Measurements from ENCODE around the gene USP27X. TPM values are rescaled to one million over a fixed set of nuclear protein-coding genes. Genes with fewer than 3 reads are reported as not detected.

Gene USP27X
- total RNA-seq, 1 donor from 2014 or later: 2.4 TPM

DNA sequence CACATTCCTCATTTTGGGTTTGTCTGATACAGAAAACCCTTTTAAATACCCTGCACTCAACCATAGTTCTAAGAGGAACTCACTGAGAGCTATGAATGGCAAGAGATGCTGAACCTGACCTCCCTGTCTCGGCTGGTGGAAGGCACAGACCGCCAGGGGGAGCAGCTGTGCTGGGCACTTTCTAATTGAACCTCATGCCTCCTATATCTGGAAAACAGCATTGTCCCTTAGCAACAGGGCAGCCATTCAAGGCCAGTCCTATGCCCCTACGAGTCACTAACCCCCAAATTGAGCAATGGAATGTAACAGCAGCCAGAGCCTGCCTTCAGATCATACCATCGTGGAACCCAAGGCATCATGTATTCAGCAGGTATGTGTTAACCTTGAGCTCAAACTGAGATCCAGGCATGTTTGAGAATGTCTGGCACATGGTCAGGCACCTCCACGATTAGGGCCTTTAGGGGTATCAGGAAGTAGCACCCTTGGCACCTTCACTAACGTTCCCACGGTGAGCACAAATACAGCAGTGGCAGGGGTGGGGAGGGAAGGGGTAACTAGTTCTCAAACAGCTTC lies 5.1 kb downstream of the USP27X start:
- peak; percentile 42 for DNase-seq (ENCODE audit: low spot score)

DNA sequence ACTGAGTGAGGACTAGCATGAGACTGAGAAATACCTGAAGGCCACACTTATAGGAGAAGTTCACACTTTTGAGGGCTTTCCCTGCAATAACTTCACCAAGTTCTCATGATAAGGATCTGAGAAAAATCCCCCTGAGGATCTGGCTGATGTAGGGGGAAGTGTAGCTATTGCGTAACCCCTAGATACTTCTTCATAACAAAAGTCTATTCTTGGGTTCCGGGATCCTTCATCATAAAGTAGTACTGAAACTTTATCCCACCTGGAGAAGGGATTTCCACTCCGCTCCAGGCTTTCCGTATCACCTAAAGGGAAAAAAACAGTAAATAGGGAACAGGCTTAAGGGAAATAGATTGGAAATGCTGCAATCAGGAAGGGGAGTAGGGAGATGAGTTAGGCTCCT lies 13.3 kb downstream of the USP27X start:
- DNase-seq (ENCODE audit: low spot score): no peak

GRCh38 chrX:49896951-49897350 lies 17.7 kb downstream of the USP27X start:
- no peak for DNase-seq (ENCODE audit: low spot score)

DNA sequence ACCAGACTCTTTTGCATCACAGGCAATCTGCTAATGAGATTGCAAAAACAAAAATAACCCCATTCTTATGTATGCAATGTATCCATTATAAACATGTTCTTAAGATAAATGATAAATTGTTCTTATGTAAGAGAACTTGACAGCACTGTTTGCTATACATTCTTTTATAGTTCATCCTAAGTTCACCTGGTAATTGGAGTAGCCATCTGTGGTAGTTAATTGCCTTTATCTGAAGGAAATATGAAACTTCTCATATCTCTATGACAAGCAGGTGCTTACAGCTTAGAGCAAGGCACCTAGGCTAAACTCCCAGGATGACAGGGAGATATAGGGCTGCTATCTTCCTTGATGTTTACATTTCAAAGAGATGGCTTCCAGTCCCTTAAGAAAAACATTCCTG lies 21.8 kb downstream of the USP27X start:
- DNase-seq (ENCODE audit: low spot score): peak; percentile 22

- no peak for DNase-seq (ENCODE audit: low spot score)
Observed at GRCh38 chrX:49910344-49910743, 31.1 kb downstream of the USP27X start.

- DNase-seq (ENCODE audit: low spot score): no peak
Observed at GRCh38 chrX:49912086-49912485, 32.8 kb downstream of the USP27X start.

- no peak for DNase-seq (ENCODE audit: low spot score)
Observed at GRCh38 chrX:49912861-49913260, 33.6 kb downstream of the USP27X start.

- DNase-seq (ENCODE audit: low spot score): peak; percentile 50
Observed at GRCh38 chrX:49915361-49916222, 36.3 kb downstream of the USP27X start.

GRCh38 chrX:49919617-49920016 lies 40.3 kb downstream of the USP27X start:
- DNase-seq (ENCODE audit: low spot score): peak; percentile 68

GRCh38 chrX:49921109-49921508 lies 41.8 kb downstream of the USP27X start:
- DNase-seq (ENCODE audit: low spot score): no peak

DNA sequence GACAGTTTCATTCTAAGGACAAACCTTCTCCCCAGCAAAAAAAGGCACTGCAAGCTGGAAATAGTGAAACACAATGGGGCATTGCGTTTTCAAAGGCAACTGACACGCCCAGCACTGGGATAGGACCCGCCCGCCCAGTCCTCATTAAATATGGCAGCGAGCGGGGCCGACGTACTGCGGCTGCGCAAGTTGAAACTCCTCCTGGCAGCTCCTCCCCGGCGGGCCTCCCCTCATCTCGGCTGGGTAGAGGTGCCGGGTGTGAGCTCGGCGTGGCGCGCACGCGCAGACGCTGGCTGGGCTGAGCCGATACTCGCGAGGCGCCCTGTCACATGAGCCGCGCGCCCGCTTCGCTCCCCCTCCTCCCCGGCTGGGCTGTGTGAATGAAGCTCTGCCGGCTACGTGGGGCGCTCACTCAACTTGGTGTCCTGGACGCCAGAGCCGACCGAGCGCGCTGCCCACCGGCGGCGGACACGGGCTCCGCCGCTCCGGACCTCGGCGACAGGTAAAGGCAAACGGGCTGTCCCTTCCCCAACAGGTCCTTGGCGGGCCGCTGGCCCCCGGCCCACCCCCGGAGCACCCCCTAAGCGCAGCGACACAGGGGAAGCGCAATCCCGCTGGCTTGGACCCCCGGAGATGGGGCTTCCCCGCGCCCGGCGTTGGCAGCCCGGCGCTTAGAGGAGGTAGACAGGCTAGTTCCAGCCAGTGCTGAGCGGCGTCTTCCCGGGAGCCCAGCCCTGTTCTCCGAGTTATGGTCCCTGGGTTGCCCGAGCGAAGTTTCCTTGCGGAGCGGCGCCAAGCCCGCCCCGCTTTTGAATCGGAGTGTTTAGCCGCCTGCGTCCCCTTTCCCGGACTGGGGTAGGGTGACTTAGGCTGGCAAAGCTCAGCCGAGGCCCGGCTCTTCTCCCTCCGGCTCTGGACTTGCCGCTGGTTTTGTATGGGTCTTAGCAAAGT lies 43.3 kb downstream of the USP27X start, which contains the start of gene CLCN5:
CLCN5 (plus strand) TSS at position 306 of the 951 bp plus-strand sequence. CDS start 2,703 bp downstream, outside the sequence.
- DNase-seq (ENCODE audit: low spot score): peak; percentile 97

GRCh38 chrX:49925176-49925575 lies 45.9 kb downstream of the USP27X start:
- no peak for DNase-seq (ENCODE audit: low spot score)

DNA sequence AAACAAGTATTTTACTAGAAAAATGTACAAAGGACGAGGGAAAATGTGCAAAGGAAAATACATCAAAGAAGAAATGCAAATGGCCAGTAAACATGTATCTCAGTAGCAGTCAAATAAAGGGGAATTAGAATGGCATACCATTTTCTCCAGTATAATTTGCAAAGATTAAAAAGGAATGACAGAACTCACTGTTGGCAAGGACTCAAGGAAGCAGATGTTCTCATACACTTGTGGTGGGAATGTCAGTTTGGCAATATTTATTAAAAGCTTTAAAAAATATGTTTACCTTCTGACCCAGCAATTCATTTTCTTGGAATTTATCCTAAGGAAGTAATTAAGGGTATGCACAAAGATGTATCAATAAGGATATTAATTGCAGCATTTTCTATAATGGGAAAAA lies 50.8 kb downstream of the USP27X start:
- no peak for DNase-seq (ENCODE audit: low spot score)

Other genes starting within 250 kb of the USP27X start
- not detected for gene PAGE1, start 183.5 kb upstream of the USP27X start, total RNA-seq (ENCODE audit: insufficient read depth, low replicate concordance)
- 2.6 TPM for gene PAGE4, start 50.2 kb upstream of the USP27X start, total RNA-seq (ENCODE audit: insufficient read depth, low replicate concordance)
- 10.4 TPM for gene CLCN5, start 43.1 kb downstream of the USP27X start, total RNA-seq (ENCODE audit: insufficient read depth, low replicate concordance)